ENCODE measurements around the gene TIMP2. TPM values are rescaled to one million over a fixed set of nuclear protein-coding genes. Genes with fewer than 3 reads are reported as not detected.

TIMP2 gene
- total RNA-seq, 1 experiment from 2014 or later = 29.0 TPM

GRCh38 chr17:78892936-78893379 is 32.2 kb downstream of the TIMP2 start:
- Mint-ChIP-seq H3K4me1 (peaks cover 5 to 17% of the 10 kb centered on the region in 2 experiments; a peak in 2 of 4 replicates), H3K27me3 (ENCODE audit: low read depth) (no peaks in the 10 kb centered on the region), H3K36me3 (ENCODE audit: insufficient read depth in 1 of 3, low read depth in 3 of 3) (peaks cover 0 to 6% (median 0%) of the 10 kb centered on the region in 3 experiments; a peak in 3 of 7 replicates), H3K4me3 (peak overlapping the region in 1 of 2 experiments; percentile 3; a peak in 1 of 5 replicates), H3K9me3 (no peaks in the 10 kb centered on the region; a peak in 1 of 5 replicates), H3K27ac (peak overlapping the region in 1 of 3 experiments; percentile 19; a peak in 1 of 7 replicates)
- H2BK12ac ChIP-seq (ENCODE audit: insufficient read length, low read depth, low read length) = no peak overlapping the region
- no peak overlapping the region for H2AFZ ChIP-seq (ENCODE audit: low read length)
- WGBS (ENCODE audit: extremely low coverage, insufficient read length, low lambda C conversion rate) = no CpG with 5 or more reads among the region's 6 CpGs
- no peak overlapping the region for H4K91ac ChIP-seq (ENCODE audit: insufficient read length, low read depth, low read length)
- no peak overlapping the region for H2BK120ac ChIP-seq (ENCODE audit: low read depth, low read length, poor library complexity, severe bottlenecking)
- no peak overlapping the region for H3K9ac ChIP-seq (ENCODE audit: extremely low read depth, insufficient read length, low read length)
- no peak overlapping the region for H3K56ac ChIP-seq (ENCODE audit: insufficient read length, low read depth, low read length)
- no peak overlapping the region for H3T11ph ChIP-seq (ENCODE audit: low read length)
- no peaks in the 10 kb centered on the region for H4K20me1 ChIP-seq (ENCODE audit: control insufficient read depth, insufficient read depth, insufficient read length)
- no peak overlapping the region for H3K4me2 ChIP-seq (ENCODE audit: insufficient read depth, insufficient read length, low read length)
- H2AK5ac ChIP-seq (ENCODE audit: insufficient read length, low read length) = no peak overlapping the region
- H3K23me2 ChIP-seq (ENCODE audit: insufficient read length, low read depth, low read length, poor library complexity, severe bottlenecking) = no peaks in the 10 kb centered on the region
- no peak for TF ChIP-seq CTCF (conservative IDR thresholded peaks at IDR 0.05)
- no peak overlapping the region for H4K5ac ChIP-seq (ENCODE audit: insufficient read length, low read depth, low read length)
- H3K27me3 ChIP-seq (ENCODE audit: insufficient read depth, low read length) = no peaks in the 10 kb centered on the region
- no peak overlapping the region for H3K18ac ChIP-seq (ENCODE audit: insufficient read length, low read depth, low read length)
- H3K14ac ChIP-seq (ENCODE audit: insufficient read depth, low read length) = no peak overlapping the region; the same call in none of the 2 replicates
- no peak for DNase-seq
- H3K79me1 ChIP-seq (ENCODE audit: insufficient read depth, low read depth, low read length, poor library complexity, severe bottlenecking) = no peaks in the 10 kb centered on the region
- no peak overlapping the region for H2BK5ac ChIP-seq (ENCODE audit: insufficient read length, low read length)
- H3K23ac ChIP-seq (ENCODE audit: insufficient read length, low read depth, low read length) = no peak overlapping the region
- no peak overlapping the region for H2BK20ac ChIP-seq (ENCODE audit: low read depth, low read length, poor library complexity, severe bottlenecking)
- H3K9me3 ChIP-seq (ENCODE audit: control insufficient read depth, low read depth, low read length) = no peaks in the 10 kb centered on the region
- H3K79me2 ChIP-seq (ENCODE audit: insufficient read depth, low read length) = 0 out of 2 replicates have a peak, but pooled peaks cover 3% of the 10 kb centered on the region
- no peaks in the 10 kb centered on the region for H3K4me1 ChIP-seq (ENCODE audit: insufficient read depth, low read length)
- no peak overlapping the region for H2BK15ac ChIP-seq (ENCODE audit: low read depth, low read length)
- H4K8ac ChIP-seq (replicated peaks; ENCODE audit: insufficient read length, low read depth, low read length) = no peak overlapping the region
- H3K27ac ChIP-seq (ENCODE audit: insufficient read length, low read depth, low read length) = no peak overlapping the region
- H3K4ac ChIP-seq (ENCODE audit: low read depth, low read length) = no peak overlapping the region

All from H9 (cell line).